HG02642 (cell line): ENCODE measurements around the gene HACL1.
"Not testable (repeated sequence)": the region's sequence is repeated elsewhere in the genome, so short reads cannot be mapped to it uniquely, and the experiment has no call there.

Experiments used
- ATAC-seq: cut with Tn5 transposase; IDR thresholded peaks from one replicate; pipeline ENCODE4 v1.9.1; 2021; ENCODE audit warnings: mild to moderate bottlenecking; ENCODE audit not compliant: unreplicated experiment, poor library complexity

HACL1 gene

DNA sequence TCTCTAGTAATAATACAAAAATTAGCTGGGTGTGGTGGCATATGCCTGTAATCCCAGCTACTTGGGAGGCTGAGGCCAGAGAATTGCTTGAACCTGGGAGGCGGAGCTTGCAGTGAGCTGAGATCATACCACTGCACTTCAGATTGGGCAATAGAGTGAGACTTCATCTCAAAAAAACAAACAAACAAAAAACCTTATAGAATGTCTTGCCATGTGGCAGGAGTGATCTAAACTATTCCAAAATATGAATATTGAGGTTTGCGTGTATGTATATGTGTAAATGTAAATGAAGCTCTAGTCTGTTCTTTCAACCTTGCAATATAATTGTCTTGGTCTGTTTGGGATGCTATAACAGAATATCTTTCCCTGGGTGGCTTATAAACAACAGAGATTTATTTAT, 68.8 kb downstream of the HACL1 start:
- not testable (repeated sequence) for ATAC-seq

DNA sequence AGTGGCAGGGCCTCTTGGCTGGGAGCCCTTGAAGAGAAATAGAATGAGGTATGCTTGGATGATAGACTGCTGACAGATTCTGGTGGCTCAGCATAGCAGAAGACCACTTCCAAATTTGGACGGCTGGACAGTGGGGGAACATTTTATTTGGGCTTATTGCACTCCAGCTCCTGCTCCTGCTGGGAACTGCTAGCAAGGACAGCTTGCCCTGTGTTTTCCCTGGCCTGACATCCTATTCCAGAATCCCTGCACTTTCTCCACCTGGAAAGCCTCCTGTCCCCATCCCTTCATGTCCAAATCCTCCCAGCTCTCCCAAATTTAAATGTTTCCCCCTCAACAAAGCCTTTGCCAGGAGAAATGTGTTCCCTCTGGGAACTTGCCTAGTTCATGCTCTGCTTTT, 70.0 kb downstream of the HACL1 start:
- no peak for ATAC-seq

DNA sequence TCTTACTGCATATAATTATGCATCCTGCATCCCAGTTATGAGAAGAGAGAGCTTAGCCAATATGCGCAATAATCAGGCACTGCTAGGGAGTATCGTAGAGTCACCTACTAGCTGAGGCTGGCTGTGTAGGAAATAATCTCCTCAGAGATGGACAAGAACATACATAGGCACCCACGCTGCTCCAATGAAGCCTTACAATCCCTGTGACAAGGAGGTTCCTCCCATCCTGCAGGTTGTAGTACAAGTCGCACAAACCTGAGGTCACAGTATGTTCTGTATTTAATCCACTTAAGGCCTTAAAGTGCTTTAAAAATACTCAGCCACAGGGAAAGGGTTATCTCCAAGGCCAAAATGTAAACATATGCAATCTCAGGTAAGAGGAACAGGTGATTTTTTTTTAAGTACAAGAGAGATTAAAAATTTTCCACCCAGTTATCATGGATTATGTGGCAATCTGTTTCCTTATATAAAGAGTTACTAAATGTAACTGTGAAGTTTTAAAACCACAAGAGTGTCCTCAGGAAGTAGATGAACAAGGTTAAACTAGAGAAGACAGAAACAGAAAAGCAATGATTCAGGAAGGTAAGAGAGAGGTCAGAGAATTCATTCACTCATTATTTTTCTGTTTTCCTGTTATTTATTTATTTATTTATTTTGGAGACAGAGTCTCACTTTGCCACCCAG, 72.4 kb downstream of the HACL1 start:
- no peak for ATAC-seq

DNA sequence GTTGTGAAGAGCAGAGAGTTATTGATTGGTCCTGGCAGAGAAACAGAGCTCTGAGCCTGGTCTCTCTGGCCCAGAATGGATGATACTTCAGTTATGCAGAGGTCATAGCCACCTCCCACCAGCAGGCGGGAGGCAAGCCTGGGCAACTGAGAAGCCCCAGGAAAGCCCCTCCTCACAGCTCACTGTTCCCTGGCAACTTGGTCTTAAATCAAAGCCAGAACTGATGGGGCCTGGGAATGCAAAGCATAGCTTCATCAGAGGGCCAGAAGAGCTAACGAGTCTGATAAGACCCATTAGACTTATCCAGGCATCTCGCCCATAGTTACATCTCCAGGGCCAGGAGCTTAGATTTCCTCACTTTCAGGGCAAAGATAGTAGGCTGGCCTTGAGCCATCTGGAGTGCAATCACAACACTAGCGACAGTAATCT, 74.3 kb downstream of the HACL1 start:
- ATAC-seq, result no peak

DNA sequence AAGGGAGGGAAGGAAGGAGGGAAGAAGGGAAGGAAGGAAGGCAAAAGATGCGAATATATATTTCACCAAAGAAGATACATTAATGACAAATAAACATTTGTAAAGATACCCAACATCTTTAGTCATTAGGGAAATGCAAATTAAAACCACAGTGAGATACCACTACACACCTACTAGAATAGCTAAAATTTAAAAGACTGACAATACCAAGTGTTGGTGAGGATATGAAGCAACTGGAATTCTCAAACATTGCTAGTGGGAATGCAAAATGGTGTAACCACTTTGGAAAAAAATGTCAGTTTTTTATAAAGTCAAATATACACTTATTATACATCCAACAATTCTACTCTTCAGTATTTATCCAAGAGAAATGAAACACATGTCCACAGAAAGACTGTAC, 75.6 kb downstream of the HACL1 start:
- no peak for ATAC-seq

DNA sequence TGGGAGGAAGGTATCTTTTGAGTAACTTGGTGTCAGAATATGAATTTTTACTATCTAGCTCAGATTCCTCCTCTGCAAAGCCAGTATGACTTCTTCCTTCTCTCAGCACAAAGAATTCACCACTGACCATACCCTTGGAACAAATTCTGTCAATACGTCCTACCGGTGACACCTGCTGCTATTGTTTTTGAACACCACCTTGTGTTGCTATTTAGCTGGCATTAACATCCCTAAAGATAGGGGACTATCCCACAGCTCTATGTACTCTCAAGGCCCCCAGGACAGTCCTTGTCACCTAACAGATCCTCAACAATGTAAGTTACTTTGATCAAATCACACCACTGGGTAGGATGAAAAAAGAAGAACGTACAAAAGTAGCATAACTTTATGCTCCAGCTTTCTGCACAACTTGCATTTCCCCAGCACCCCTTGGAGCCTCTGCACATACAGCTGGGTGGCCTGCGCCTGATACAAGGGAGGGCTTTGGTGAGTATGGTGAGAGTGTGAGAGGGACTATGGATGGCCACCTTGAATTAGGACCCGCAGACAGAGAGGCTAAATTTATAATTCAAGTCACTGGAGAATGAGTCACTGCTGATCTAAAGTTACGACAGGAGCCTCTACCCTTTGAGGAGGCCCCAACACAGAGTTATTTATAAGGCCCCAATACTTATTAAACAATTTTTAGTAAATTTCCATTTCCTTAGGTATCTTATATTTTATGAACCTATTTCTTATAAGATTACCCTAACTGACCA, 77.5 kb downstream of the HACL1 start:
- ATAC-seq, result no peak

DNA sequence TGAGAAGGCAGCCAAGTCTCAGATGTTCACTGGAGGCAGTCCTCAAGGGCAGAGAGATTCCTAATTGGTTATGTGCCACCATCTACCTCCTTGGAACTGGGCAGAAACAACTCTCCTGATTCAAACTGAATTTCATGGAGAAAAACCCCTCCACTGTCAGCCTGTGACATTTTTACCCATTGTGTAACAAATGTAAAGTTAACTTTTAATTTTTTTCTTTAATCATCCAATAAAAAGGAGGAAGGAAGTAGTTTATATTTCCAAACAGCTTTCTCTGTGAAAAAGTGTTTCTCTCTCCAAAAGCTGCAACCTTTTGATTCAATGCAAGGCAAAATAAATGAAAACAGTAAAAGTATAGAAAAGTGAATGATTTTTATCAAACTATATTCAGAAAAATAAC, 79.4 kb downstream of the HACL1 start:
- ATAC-seq, result no peak

DNA sequence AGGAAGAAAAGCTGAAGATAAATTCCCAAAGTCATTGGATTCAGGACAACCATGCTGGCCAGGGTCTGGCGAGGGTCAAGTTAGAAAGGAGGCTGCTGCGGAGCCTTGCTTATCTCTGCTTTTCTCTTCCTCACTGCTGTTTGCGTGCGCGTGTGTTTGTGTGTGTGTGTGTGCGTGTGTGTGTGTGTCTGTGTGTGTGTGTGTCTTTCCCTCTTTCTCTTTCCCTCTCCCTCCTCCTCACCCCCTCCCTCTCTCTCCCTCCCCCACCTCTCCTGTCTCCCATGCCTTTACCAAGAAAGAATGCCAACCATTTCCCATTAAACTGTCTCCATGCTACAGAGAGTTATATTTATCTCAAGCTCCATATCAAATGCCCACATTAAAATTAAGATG, 79.8 kb downstream of the HACL1 start, which contains the start of gene COLQ:
Gene COLQ (minus strand): TSS at position 134 of the 393 bp plus-strand sequence. CDS start 81 bp downstream, at position 53.
- ATAC-seq, result no peak

DNA sequence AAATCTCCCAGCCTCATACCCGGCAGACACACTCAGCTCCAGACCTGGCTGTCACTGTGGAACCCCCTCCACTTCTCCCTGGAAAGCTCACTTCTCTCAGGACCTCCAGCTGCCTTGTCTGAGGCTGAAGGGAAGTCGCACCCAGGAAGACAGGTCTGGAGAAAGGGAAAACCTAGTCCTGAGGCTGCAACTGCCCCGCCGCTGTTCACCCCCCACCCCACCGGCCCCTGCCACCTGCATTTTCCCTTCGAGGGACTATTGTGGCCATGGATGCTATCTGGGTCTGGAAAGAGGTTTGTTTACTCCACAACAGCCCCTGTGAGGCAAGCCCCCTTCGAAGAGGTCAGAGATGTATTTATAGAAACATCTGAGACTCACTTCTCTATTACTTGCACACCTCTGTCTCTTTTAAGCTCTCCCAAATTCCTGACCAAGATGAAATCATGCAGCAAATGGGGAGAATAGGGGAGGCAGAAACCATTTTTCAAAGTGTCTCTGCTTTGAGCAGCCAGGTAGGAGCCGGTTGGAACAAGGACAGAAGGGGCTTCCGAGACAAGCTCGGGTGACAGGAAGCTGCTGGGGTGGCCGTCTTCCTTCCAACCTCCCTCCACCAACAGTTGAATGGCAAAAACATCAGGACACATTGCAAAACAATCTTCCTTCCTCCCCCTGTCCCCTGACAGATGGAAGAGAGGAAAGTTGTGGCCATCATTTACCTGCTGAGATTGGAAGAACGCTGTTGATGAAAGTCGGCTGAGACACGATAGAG, 80.4 kb downstream of the HACL1 start:
- no peak for ATAC-seq

DNA sequence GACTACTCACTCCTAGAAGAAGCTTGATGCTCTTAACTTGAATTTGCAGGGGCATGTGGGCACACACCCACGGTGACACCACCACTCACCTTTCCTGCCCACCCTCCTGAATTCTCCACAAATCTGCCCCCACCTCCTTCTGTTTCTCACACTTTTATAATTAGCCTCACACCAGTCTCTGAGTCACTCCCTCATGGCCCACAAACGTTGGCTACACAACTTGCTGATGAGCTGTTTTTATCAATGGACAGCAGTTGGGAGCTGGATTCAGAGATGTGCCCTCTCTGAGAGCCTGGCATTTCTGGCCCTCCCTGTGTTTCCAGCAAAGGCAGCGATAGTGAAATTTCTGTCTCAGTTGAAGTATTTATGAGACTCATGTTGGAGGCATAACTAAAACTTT, 81.2 kb downstream of the HACL1 start:
- no peak for ATAC-seq

DNA sequence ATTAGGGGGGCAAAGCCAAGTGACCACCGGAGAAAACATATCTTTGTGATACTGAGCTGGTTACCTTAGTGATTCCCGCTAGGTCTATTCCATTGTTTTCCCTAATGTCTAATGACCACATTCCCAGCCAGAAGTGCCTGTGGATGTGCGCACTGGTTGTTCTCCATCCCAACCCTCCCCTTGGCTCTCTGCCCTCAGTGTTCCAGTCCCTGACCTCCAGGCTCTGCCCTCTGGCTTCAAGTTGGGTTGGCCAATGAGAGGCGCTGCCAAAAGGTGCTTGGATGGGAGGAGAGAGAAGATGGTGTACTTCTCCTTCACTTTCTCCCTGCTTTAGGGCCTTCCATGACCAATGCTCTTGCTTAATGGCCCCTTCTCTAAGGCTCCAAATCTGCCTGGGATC, 82.3 kb downstream of the HACL1 start:
- no peak for ATAC-seq

DNA sequence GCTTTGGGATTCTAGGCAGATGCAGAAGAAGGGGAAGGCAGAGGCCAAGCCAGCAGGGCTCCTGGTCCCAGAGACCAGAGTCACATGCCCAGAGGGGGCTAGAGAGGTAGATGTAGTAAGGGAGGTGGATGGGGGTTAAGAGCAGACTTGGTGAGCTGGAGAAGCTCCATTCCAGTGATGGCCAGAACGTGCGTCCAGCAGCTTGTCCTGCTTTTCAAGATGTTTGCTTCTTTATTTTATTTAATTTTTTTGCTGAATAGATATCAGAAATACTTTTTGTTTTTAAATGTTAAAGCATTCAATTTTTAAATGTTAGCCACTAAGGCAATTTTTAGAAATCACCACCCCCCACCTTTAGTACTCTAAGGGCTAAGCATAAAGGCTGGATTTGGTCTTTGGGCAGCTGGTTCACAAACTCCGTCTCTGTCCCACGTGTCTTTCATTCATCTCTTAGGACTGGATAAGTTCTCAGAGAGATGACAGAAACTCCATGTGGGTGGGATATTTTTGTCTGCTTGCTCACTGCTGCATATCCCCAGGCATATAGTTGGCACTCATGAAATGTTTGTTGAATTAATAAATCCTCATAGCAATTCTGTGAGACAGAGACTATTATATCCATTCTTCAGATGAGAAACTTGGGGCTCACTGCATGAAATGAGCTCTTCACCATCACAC, 86.6 kb downstream of the HACL1 start:
- no peak for ATAC-seq

DNA sequence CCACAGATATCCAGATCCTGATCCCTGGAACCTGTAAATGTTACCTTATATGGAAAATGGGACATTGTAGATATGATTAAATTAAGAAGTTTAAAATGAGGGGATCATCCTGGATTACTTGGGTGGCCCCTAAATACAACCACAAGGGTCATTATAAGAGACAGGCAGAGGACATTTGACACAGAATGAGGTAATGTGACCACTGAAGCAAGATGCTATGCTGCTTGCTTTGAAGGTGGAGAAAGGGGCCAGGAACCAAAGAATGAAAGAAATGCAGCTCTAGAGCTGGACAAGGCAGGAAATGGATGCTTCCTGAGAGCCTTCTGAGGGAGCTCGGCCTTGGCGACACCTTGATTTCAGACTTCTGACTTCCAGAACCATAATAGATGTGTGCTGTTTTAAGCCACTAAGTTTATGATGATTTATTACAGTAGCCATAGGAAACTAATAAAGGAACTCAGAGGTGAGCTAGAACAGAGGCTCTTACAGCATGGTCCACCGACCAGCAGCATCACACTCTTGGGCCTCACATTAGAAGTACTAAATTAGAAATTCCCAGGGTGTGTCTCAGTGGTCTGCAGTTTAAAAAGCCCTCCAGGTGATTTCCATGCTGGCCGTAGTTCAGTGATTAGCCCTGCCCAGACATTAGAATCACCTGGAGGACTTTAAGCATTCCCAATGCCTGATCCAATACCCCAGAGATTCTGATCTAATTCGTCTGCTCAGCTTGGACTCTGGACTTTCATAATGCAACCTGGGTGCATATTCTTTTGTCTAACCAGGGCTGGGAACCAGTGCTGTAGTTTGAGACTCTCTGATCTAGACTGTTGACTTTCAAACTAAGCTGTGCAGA, 87.3 kb downstream of the HACL1 start:
- ATAC-seq, result no peak

DNA sequence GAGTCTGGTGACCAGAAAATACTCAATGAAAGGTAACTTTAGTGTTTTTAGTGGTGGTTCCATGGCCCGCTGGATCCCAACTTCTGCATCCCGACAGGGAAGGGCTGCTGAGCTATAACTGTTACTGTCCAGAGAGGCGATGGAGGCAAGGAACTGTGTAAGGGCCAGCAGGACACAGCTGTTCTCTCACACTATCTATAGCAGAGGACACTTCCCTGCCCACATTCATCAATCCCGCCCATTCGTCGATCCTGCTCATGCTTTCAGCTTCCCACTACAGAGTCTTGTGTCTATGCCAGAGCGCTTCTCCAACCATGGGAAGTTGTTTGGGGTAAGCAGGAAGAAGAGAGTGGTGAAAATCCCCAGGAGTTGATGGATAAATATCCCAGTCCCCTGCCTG, 88.3 kb downstream of the HACL1 start:
- no peak for ATAC-seq

DNA sequence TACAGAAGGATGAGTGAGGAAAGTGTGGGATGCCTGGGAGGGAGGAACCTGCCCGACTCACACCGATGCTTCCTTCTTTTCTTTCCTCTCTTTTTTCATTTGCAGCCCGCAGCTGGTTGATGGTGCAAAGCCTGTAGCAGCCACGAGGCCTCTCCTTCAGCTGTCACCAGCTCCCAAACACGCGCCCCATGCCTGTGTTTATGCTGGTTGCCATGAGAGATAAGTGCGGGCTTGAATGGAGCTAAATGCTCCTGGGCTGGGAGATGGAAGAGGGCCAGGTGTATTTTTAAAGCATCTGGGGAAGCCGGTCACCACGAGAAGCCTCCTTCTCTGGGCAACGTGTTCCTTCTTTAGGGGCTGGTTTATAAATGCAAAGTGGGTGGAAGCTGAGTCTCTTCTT, 89.2 kb downstream of the HACL1 start:
- no peak for ATAC-seq

DNA sequence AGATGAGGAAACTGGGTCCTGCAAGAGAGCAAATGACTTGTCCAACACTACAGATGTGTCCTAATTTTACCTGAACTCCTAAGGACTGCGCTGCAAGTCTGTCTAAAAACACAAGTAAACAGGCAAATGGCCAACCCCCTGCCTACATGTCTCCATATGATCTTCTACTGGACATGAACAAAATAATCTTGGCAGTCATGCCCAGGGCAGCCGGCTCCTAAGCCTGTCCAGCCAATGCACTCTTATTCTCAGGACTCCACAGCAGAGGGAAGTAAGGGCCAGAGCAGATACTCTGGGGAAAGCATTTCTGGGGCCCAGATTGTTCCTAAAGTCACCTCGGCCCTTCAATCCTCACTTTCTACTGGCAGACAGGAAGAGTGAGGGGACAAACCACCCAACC, 90.2 kb downstream of the HACL1 start:
- no peak for ATAC-seq
